Gastroesophageal sphincter (tissue), 4 donors: ENCODE results near the gene CDC42BPB. TPM values are rescaled to one million over a fixed set of nuclear protein-coding genes. Genes with fewer than 3 reads are reported as not detected.

Experiments
- ATAC-seq: fragments of 150-250 bp; one replicate; pipeline ENCODE4 v1.9.1; 2016; ENCODE audit warnings: mild to moderate bottlenecking, moderate library complexity
- H3K27ac ChIP-seq, 4 donors: fragments of 200-600 bp; sonication (generic) in 3 of 4; 1 replicate in 3 of 4; 2 replicates in 1 of 4; pipeline ENCODE4 v1.5.1; 2016 to 2019
- H3K27me3 ChIP-seq: fragments of 200-600 bp; sonication (generic); one replicate; pipeline ENCODE4 v1.5.1; 2019
- H3K36me3 ChIP-seq, 2 donors: fragments of 200-600 bp; sonication (generic); one replicate each; pipeline ENCODE4 v1.5.1; 2019; ENCODE audit warnings: control low read depth in 1 of 2
- H3K4me1 ChIP-seq, 3 donors: fragments of 200-600 bp; sonication (generic); 1 replicate in 2 of 3; 2 replicates in 1 of 3; pipeline ENCODE4 v1.5.1; 2016 to 2019; ENCODE audit warnings: control low read depth in 2 of 3
- H3K4me3 ChIP-seq, 2 donors: fragments of 200-600 bp; sonication (generic); one replicate each; pipeline ENCODE4 v1.5.1; 2019; ENCODE audit warnings: mild to moderate bottlenecking in 1 of 2, moderate library complexity in 1 of 2
- H3K9me3 ChIP-seq, 3 donors: fragments of 200-600 bp; sonication (generic); one replicate each; pipeline ENCODE4 v1.5.1; 2017 to 2019; ENCODE audit warnings: control low read depth in 2 of 3
- EP300 ChIP-seq: sonication (generic); formaldehyde crosslinking; IDR thresholded peaks from one replicate; pipeline ENCODE4 v1.6.1; 2017; ENCODE audit warnings: antibody characterized with exemption, mild to moderate bottlenecking
- POLR2A ChIP-seq, 2 donors: fragments of 450-650 bp; IDR thresholded peaks; one replicate each; pipeline ENCODE4 v1.6.1; 2017; ENCODE audit warnings: antibody characterized with exemption in 2 of 2, mild to moderate bottlenecking in 2 of 2, moderate library complexity in 1 of 2
- POLR2AphosphoS5 ChIP-seq: sonication (generic); formaldehyde crosslinking; IDR thresholded peaks from one replicate; pipeline ENCODE4 v1.6.1; 2017; ENCODE audit warnings: antibody characterized with exemption
- WGBS, 2 donors: methylation state at CpG; one replicate each; pipeline ENCODE4 v1.1.5; 2018; ENCODE audit warnings: low coverage in 1 of 2; 5-methylcytosine and 5-hydroxymethylcytosine counted together
- total RNA-seq, 4 donors: library from RNA; depleted of rRNA; stranded (reverse); fragments of >200 nt; gene quantifications; one replicate each; pipeline ENCODE4 v1.1.0, GENCODE V29; 2016
- TF ChIP-seq, protein P1 (sequence below), 4 experiments: fragments of 200-600 bp in 2 of 4; fragments of 450-650 bp in 2 of 4; sonication (generic) in 1 of 4; IDR thresholded peaks; one replicate each; pipeline ENCODE4 v1.5.1; 2017 to 2019; ENCODE audit warnings: antibody characterized with exemption in 4 of 4, mild to moderate bottlenecking in 2 of 4, moderate library complexity in 2 of 4

CDC42BPB gene
- total RNA-seq, 4 donors from 2014 or later, result 86.7 to 151 (median 97.3) TPM

DNA sequence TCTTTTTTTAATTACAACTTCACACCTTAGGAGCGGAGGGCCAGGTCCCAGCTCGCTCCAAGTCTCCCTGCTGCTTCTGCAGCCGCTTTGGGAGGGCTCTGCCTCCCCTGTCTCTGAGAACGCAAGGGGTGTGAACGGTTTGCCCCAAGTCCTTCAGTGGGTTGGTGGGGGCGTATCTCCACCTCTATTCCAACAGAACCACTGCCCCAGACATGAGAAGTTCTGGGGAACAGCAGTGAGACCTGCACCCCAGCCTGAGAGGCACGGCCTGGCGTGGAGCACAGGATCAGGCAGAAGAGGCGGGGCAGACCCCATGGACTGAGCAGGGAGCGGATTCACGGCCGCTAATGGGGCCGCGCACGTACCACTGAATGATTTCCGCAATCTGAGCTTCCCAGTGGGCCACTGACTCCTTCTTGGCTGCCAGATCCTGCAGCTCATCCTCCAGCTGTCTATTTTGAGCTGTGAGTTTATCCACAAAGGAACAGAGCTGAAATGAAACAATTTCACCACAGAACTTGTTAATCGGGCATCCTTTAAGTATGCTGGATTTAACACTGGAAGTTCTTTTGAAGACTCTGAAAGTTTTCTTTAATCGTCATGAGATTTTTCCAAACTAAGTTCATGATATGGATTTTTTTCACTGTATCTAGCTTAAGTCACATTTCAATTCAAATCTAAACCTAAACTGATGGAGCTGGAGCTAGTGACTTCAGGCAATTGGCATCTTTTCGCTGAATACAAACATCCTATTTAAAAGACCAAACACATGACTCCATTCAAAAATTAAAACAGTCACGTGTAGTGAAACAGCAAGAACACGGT lies 90.5 kb downstream of the CDC42BPB start:
- H3K4me3 ChIP-seq, result no peak overlapping the region
- no peaks in the 10 kb centered on the region for H3K27me3 ChIP-seq
- H3K36me3 ChIP-seq, result peaks cover 0 to 100% of the 10 kb centered on the region in 2 donors
- H3K27ac ChIP-seq, result no peak overlapping the region
- H3K9me3 ChIP-seq, result no peaks in the 10 kb centered on the region
- TF ChIP-seq, protein P1, sequence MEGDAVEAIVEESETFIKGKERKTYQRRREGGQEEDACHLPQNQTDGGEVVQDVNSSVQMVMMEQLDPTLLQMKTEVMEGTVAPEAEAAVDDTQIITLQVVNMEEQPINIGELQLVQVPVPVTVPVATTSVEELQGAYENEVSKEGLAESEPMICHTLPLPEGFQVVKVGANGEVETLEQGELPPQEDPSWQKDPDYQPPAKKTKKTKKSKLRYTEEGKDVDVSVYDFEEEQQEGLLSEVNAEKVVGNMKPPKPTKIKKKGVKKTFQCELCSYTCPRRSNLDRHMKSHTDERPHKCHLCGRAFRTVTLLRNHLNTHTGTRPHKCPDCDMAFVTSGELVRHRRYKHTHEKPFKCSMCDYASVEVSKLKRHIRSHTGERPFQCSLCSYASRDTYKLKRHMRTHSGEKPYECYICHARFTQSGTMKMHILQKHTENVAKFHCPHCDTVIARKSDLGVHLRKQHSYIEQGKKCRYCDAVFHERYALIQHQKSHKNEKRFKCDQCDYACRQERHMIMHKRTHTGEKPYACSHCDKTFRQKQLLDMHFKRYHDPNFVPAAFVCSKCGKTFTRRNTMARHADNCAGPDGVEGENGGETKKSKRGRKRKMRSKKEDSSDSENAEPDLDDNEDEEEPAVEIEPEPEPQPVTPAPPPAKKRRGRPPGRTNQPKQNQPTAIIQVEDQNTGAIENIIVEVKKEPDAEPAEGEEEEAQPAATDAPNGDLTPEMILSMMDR (IDR thresholded peaks at IDR 0.05), result no peak
- TF ChIP-seq POLR2AphosphoS5, result no peak
- TF ChIP-seq EP300, result no peak
- TF ChIP-seq POLR2A (IDR thresholded peaks at IDR 0.05), result no peak
- H3K4me1 ChIP-seq, result no peaks in the 10 kb centered on the region
- 75 to 90% methylated on average over 6 to 8 of the region's 21 CpGs for WGBS, 2 donors
- no peak for ATAC-seq

DNA sequence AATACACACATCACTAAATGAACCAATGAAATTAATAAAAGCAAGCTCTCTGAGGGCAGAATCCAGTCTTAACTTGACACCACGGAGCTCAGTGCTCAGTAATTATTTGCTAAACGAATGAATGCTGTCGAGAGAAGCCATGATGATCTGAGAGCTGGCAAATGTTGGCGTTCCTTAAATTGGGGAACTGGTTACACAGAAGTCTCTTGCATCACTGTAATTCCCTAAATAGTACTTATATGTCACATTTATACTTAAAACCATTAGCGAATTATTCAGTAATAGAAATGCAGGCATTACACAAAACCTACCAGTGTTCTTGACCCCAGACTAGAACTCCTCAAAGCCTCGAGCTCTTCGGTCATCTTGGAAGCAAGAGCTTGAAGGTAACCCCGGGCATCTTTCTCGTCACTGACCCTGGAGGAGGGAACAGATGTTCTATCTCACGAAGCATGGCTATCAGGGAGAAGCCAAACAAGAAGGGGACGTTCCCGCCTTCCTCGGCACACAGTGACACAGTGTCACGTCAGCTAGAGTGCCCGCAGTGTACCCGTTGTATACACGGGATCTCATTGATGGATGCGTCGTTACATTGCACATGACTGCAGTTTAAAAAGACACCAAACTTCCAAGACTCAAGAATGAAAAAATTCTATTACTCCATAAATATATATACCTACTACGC lies 91.2 kb downstream of the CDC42BPB start:
- WGBS, 2 donors, result 88 to 95% methylated on average over 11 to 20 of the region's 20 CpGs
- Histone ChIP-seq H3K36me3 (peaks cover 0 to 100% of the 10 kb centered on the region in 2 donors), H3K4me3 (no peak overlapping the region), H3K4me1 (no peaks in the 10 kb centered on the region), H3K27ac (no peak overlapping the region), H3K27me3 (no peaks in the 10 kb centered on the region), H3K9me3 (no peaks in the 10 kb centered on the region)
- TF ChIP-seq POLR2A (IDR thresholded peaks at IDR 0.05) (no peak), POLR2AphosphoS5 (no peak), EP300 (no peak)
- TF ChIP-seq, protein P1 (IDR thresholded peaks at IDR 0.05), result no peak
- no peak for ATAC-seq

DNA sequence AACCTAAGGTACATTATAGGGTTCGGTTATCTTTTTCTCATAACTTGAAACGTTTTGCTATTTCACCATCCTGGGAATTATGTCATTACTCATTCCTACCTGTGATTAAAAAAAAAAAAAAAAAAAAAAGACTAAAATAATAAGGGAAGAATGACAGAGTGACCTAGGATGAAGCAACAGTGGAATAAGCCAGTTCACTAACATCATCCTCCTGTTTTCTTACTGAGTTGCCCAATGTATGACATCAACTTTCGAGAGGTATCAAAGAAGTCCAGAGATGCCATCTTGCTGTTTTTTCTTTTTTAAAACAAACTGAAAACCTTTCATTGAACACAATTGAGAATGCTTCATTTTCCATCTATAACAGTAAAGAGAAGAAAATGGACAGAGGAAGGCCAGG lies 92.1 kb downstream of the CDC42BPB start:
- Histone ChIP-seq H3K4me3 (no peak overlapping the region), H3K4me1 (no peaks in the 10 kb centered on the region), H3K9me3 (no peaks in the 10 kb centered on the region), H3K27ac (no peak overlapping the region), H3K36me3 (peaks cover 0 to 100% of the 10 kb centered on the region in 2 donors), H3K27me3 (no peaks in the 10 kb centered on the region)
- WGBS, 2 donors, result 79 to 100% methylated on average over 1 to 3 of the region's 3 CpGs
- ATAC-seq, result no peak
- TF ChIP-seq, protein P1 (IDR thresholded peaks at IDR 0.05), result no peak
- TF ChIP-seq POLR2AphosphoS5 (no peak), POLR2A (IDR thresholded peaks at IDR 0.05) (no peak), EP300 (no peak)

DNA sequence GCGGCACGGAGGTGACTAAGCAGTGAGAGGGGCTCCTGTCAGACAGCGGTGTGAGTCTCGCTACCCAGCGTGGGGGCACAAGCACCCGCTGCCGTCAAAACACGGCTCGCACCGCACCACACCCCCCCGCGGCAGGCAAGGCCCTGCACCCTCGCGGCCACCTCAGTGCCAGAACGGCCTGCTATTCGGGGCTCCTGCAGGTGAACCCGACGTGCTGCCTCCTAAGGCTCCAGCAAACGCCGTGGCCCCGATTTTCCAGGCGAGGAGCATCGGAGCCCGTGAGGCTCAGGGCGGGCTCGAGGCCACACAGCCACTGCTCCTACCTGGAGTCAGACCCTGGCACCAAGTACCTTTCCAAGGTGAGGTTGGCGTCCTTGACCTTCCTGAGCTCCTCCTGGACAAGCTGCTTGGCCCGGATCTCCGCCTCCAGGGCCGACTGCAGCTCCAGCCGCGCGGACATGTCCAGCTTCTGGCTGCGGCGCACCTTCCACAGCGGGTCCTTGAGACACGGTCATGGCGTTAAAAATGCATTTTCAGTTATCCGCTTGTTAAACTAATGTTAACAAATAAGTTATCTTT lies 93.1 kb downstream of the CDC42BPB start:
- no peak overlapping the region for H3K27ac ChIP-seq
- H3K27me3 ChIP-seq, result no peaks in the 10 kb centered on the region
- H3K4me3 ChIP-seq, result no peak overlapping the region
- 93 to 97% methylated on average over 14 to 18 of the region's 39 CpGs for WGBS, 2 donors
- H3K4me1 ChIP-seq, result no peaks in the 10 kb centered on the region
- H3K36me3 ChIP-seq, result peaks cover 0 to 100% of the 10 kb centered on the region in 2 donors
- no peaks in the 10 kb centered on the region for H3K9me3 ChIP-seq
- ATAC-seq, result no peak
- TF ChIP-seq EP300 (no peak), POLR2AphosphoS5 (no peak), POLR2A (IDR thresholded peaks at IDR 0.05) (no peak)
- TF ChIP-seq, protein P1 (IDR thresholded peaks at IDR 0.05), result no peak
